DOHH2 (cell line): ENCODE measurements around the gene AUTS2.

Experiments
- H3F3A ChIP-seq: fragments of 200-600 bp; sonication (generic), shearing (Covaris generic); 2 replicates; pipeline ENCODE4 v1.6.0; 2016; ENCODE audit warnings: antibody characterized with exemption, mild to moderate bottlenecking; ENCODE audit not compliant: control insufficient read depth, insufficient read depth
- H3K27ac ChIP-seq: fragments of 200-600 bp; sonication (generic); 2 replicates; pipeline ENCODE4 v1.5.1; 2014; ENCODE audit warnings: low read depth, mild to moderate bottlenecking, low read length, moderate library complexity
- H3K27me3 ChIP-seq: fragments of 200-600 bp; sonication (generic); 2 replicates; pipeline ENCODE4 v1.6.1; 2014; ENCODE audit warnings: mild to moderate bottlenecking, low read length, mixed read lengths; ENCODE audit not compliant: control insufficient read depth
- H3K36me3 ChIP-seq: fragments of 200-600 bp; sonication (generic); 2 replicates; pipeline ENCODE4 v1.6.1; 2014; ENCODE audit warnings: mild to moderate bottlenecking, low read length, moderate library complexity, mixed read lengths; ENCODE audit not compliant: control insufficient read depth
- H3K4me1 ChIP-seq: fragments of 200-600 bp; sonication (generic); 2 replicates; pipeline ENCODE4 v1.6.1; 2014; ENCODE audit warnings: mild to moderate bottlenecking, low read length, mixed read lengths; ENCODE audit not compliant: control insufficient read depth
- H3K4me2 ChIP-seq: fragments of 200-600 bp; sonication (generic); 2 replicates; pipeline ENCODE4 v1.6.0; 2014; ENCODE audit warnings: mild to moderate bottlenecking, low read length, moderate library complexity
- H3K4me3 ChIP-seq: fragments of 200-600 bp; sonication (generic); 2 replicates; pipeline ENCODE4 v1.5.1; 2014; ENCODE audit warnings: mild to moderate bottlenecking, low read length, mixed read lengths
- H3K79me2 ChIP-seq: fragments of 200-600 bp; sonication (generic); 2 replicates; pipeline ENCODE4 v1.6.1; 2014; ENCODE audit warnings: mild to moderate bottlenecking, low read length, mixed read lengths; ENCODE audit not compliant: control insufficient read depth
- H3K9me2 ChIP-seq: fragments of 200-600 bp; sonication (generic); replicated peaks from 2 replicates; pipeline ENCODE4 v1.6.1; 2014; ENCODE audit warnings: mild to moderate bottlenecking, low read length, mixed read lengths; ENCODE audit not compliant: control insufficient read depth
- H3K9me3 ChIP-seq: fragments of 200-600 bp; sonication (generic); 2 replicates; pipeline ENCODE4 v1.6.1; 2014; ENCODE audit warnings: antibody characterized with exemption, low read length, mixed read lengths; ENCODE audit not compliant: control insufficient read depth, insufficient read depth
- H4K20me1 ChIP-seq: fragments of 200-600 bp; sonication (generic); 2 replicates; pipeline ENCODE4 v1.6.0; 2014; ENCODE audit warnings: low read depth, mild to moderate bottlenecking, antibody characterized with exemption, low read length, moderate library complexity; ENCODE audit not compliant: control insufficient read depth, insufficient read depth
- CTCF ChIP-seq: fragments of 200-600 bp; sonication (generic); IDR thresholded peaks from one replicate; pipeline ENCODE4 v1.5.1; 2014; ENCODE audit warnings: antibody characterized with exemption, mild to moderate bottlenecking, low read depth, low read length; ENCODE audit not compliant: poor library complexity, severe bottlenecking
- EZH2phosphoT487 ChIP-seq: fragments of 200-600 bp; sonication (generic); IDR thresholded peaks from 2 replicates; pipeline ENCODE4 v1.6.1; 2017; ENCODE audit warnings: borderline replicate concordance, mild to moderate bottlenecking, antibody characterized with exemption, low read length, moderate library complexity, mixed read lengths

Gene AUTS2

GRCh38 chr7:70132226-70132851 is 534.1 kb downstream of the AUTS2 start:
- Histone ChIP-seq H3K4me3 (no peak overlapping the region), H3K27ac (no peak overlapping the region), H3K4me2 (no peak overlapping the region), H3K27me3 (no peaks in the 10 kb centered on the region), H3K36me3 (no peaks in the 10 kb centered on the region), H3K9me3 (no peaks in the 10 kb centered on the region), H3K79me2 (no peaks in the 10 kb centered on the region), H3K9me2 (no peaks in the 10 kb centered on the region), H3F3A (no peaks in the 10 kb centered on the region), H3K4me1 (no peaks in the 10 kb centered on the region), H4K20me1 (no peaks in the 10 kb centered on the region)
- TF ChIP-seq EZH2phosphoT487 (no peak), CTCF (no peak)

- no peaks in the 10 kb centered on the region for H3F3A ChIP-seq
- H3K4me3 ChIP-seq = no peak overlapping the region
- no peaks in the 10 kb centered on the region for H3K27me3 ChIP-seq
- H3K79me2 ChIP-seq = no peaks in the 10 kb centered on the region
- H3K27ac ChIP-seq = no peak overlapping the region
- no peak for TF ChIP-seq CTCF
- TF ChIP-seq EZH2phosphoT487 = no peak
- no peaks in the 10 kb centered on the region for H4K20me1 ChIP-seq
- H3K9me2 ChIP-seq = no peaks in the 10 kb centered on the region
- H3K4me2 ChIP-seq = no peak overlapping the region
- no peaks in the 10 kb centered on the region for H3K4me1 ChIP-seq
- no peaks in the 10 kb centered on the region for H3K9me3 ChIP-seq
- H3K36me3 ChIP-seq = no peaks in the 10 kb centered on the region
These were observed 534.8 kb downstream of the AUTS2 start for GRCh38 chr7:70132852-70133690.

- no peaks in the 10 kb centered on the region for H3K9me3 ChIP-seq
- H3F3A ChIP-seq = no peaks in the 10 kb centered on the region
- TF ChIP-seq EZH2phosphoT487 = no peak
- TF ChIP-seq CTCF = no peak
- no peaks in the 10 kb centered on the region for H3K4me1 ChIP-seq
- H3K4me2 ChIP-seq = no peak overlapping the region
- H3K4me3 ChIP-seq = no peak overlapping the region
- no peaks in the 10 kb centered on the region for H3K27me3 ChIP-seq
- H3K9me2 ChIP-seq = no peaks in the 10 kb centered on the region
- no peaks in the 10 kb centered on the region for H3K79me2 ChIP-seq
- H3K27ac ChIP-seq = no peak overlapping the region
- H3K36me3 ChIP-seq = no peaks in the 10 kb centered on the region
- H4K20me1 ChIP-seq = no peaks in the 10 kb centered on the region
These were observed 535.9 kb downstream of the AUTS2 start for GRCh38 chr7:70134029-70134770.
